ENCODE data around the gene RALGPS1.

RALGPS1 gene

GRCh38 chr9:127121628-127122175 is 207.1 kb downstream of the RALGPS1 start:
- Histone ChIP-seq H3K27me3 (peaks cover 54% of the 10 kb centered on the region), H3K36me3 (no peaks in the 10 kb centered on the region), H3K4me1 (ENCODE audit: control insufficient read depth in 1 of 2, insufficient read depth in 1 of 2, low read depth in 1 of 2, low read length in 1 of 2) (peaks cover 6 to 7% of the 10 kb centered on the region in 2 experiments), H3K4me3 (ENCODE audit: low read depth in 1 of 2, low read length in 1 of 2) (no peak overlapping the region), H3K9me3 (no peaks in the 10 kb centered on the region), H3K27ac (no peak overlapping the region)
- TF ChIP-seq CTCF (IDR thresholded peaks at IDR 0.05): no peak

DNA sequence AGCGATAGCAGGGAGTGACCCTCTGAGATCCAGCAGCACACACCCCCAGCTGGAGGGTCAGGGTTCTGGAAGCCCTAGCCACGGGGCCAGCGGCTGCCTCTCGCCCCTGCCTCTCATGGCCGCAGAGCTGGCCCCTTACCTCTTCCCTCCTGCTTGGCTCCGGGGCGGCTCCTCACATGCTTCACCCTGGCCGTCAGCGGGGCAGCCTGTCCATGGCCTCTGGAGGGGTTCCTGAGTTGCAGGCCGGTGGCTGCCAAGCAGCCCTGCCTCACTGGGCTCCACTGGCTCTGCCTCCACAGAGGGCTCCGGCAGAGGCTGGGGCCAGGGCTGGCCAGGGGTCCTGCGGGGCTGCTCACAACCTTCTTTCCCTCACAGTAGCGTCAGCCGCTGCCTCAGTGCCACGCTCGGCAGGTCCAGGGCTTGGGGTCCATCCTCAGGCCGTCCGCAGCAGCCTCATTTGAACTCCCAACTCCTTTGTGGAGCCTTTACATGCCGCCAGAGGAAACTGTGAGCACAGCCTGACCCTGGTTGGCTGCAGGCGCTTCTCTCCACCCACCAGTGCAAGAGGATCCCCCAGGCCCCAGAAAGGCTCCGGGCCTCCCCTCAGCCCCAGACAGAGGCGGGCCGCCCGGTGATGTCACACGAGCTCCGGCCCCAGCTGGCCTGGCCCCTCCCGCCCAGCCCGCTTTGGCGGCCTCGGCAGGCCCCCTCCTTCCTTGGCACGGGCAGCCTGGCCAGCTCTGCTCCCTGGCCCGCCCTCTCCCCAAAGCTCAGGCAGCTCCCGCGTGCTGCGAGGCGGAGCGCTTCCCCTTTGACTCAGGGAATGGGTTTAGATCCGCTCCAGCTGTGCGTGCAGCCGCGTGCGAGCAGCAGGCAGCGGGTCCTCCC is 207.8 kb downstream of the RALGPS1 start, which contains the start of gene ANGPTL2:
ANGPTL2 (minus strand) TSS at position 460 of the 888 bp plus-strand sequence. CDS start 13,904 bp downstream, outside the sequence.
- TF ChIP-seq CTCF (IDR thresholded peaks at IDR 0.05): no peak
- H3K36me3 ChIP-seq: no peaks in the 10 kb centered on the region
- H3K4me1 ChIP-seq (ENCODE audit: control insufficient read depth in 1 of 2, insufficient read depth in 1 of 2, low read depth in 1 of 2, low read length in 1 of 2): peaks cover 6 to 7% of the 10 kb centered on the region in 2 experiments
- peaks cover 54% of the 10 kb centered on the region for H3K27me3 ChIP-seq
- no peaks in the 10 kb centered on the region for H3K9me3 ChIP-seq
- H3K27ac ChIP-seq: no peak within 1 kb of the TSS
- H3K4me3 ChIP-seq (ENCODE audit: low read depth in 1 of 2, low read length in 1 of 2): no peak within 1 kb of the TSS

DNA sequence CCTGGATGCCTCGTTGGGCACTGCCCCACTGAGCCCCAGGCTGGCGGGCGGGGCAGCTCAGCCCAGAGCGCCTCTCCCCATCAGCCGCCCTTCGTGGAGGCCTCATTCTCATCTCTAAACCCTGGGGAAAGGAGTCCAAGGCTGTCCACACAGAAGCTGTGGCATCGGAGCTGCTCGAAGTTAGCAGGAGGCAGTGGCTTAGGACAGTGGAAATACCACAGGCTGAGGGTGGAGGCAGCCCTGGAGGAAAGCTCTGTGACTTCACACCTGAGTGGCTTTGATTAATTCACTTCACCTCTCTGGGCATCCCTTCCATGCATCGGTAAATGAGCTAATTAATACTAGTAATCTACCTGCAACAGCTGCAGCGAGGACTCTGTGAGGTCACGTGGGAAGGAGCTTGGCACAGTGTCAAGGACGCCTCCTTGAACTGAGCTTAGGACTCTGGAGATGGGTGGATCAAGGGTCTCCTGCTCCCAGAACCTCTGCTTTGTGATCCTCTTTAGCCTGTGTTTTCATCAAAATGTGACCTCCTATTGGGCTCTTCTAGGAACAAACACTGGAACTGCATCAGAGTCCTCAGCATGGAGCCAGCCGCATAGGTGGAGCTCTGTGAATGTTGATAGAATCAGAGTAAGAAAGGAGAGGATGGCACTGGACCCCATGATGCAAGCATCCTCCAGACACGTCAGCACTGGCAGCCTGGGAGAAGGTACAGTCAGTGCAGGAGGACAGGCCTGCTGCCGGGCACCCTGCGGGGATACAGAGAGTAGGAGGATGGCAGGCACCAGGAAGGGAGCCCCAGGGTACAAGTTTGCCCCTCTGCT is 208.7 kb downstream of the RALGPS1 start:
- no peaks in the 10 kb centered on the region for H3K9me3 ChIP-seq
- peaks cover 6 to 7% of the 10 kb centered on the region in 2 experiments for H3K4me1 ChIP-seq (ENCODE audit: control insufficient read depth in 1 of 2, insufficient read depth in 1 of 2, low read depth in 1 of 2, low read length in 1 of 2)
- H3K4me3 ChIP-seq (ENCODE audit: low read depth in 1 of 2, low read length in 1 of 2): no peak overlapping the region
- H3K36me3 ChIP-seq: no peaks in the 10 kb centered on the region
- no peak for TF ChIP-seq CTCF (IDR thresholded peaks at IDR 0.05)
- H3K27me3 ChIP-seq: peaks cover 54% of the 10 kb centered on the region
- no peak overlapping the region for H3K27ac ChIP-seq

DNA sequence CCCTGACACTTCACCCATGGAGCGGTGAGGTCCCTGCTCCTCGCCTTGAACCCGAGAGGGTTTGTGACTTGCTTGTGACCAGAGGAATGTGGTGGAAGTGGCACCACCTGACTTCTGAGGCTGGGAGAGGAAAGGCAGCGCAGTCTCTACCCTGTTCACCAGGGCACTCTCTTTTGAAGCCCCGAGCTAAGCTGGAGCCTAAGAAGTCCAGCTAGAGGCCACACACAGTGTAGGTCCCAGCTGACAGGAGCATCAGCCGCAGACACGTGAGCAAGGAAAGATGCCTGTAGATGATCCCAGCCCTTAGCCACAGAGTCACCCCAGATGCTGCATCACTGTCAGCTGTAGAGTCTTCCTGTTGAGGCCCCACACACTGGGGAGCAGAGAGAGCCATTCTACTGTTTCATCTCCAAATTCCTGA is 209.5 kb downstream of the RALGPS1 start:
- no peak overlapping the region for H3K4me3 ChIP-seq (ENCODE audit: low read depth in 1 of 2, low read length in 1 of 2)
- H3K27me3 ChIP-seq: peaks cover 54% of the 10 kb centered on the region
- H3K4me1 ChIP-seq (ENCODE audit: control insufficient read depth in 1 of 2, insufficient read depth in 1 of 2, low read depth in 1 of 2, low read length in 1 of 2): peaks cover 6 to 7% of the 10 kb centered on the region in 2 experiments
- no peak overlapping the region for H3K27ac ChIP-seq
- no peak for TF ChIP-seq CTCF (IDR thresholded peaks at IDR 0.05)
- no peaks in the 10 kb centered on the region for H3K9me3 ChIP-seq
- no peaks in the 10 kb centered on the region for H3K36me3 ChIP-seq

GRCh38 chr9:127124792-127125191 is 210.2 kb downstream of the RALGPS1 start:
- no peaks in the 10 kb centered on the region for H3K9me3 ChIP-seq
- H3K4me3 ChIP-seq (ENCODE audit: low read depth in 1 of 2, low read length in 1 of 2): no peak overlapping the region
- no peak overlapping the region for H3K27ac ChIP-seq
- H3K36me3 ChIP-seq: no peaks in the 10 kb centered on the region
- no peak for TF ChIP-seq CTCF (IDR thresholded peaks at IDR 0.05)
- peaks cover 51% of the 10 kb centered on the region for H3K27me3 ChIP-seq
- peaks cover 10 to 11% of the 10 kb centered on the region in 2 experiments for H3K4me1 ChIP-seq (ENCODE audit: control insufficient read depth in 1 of 2, insufficient read depth in 1 of 2, low read depth in 1 of 2, low read length in 1 of 2)
